GM12878 (cell line): ENCODE data around the gene ARHGEF6. TPM values are rescaled to one million over a fixed set of nuclear protein-coding genes. Genes with fewer than 3 reads are reported as not detected.

Experiments used
- ATAC-seq: fragments of 200-7000 bp; cut with Tn5 transposase; 3 replicates; pipeline ENCODE4 v1.9.1; 2020; ENCODE audit warnings: mild to moderate bottlenecking, moderate library complexity
- BruUV-seq: library from RNA; stranded (reverse); fragments of 400-500 nt; replicated peaks from 2 replicates; lab custom pipeline; 2021; lab: Mats Ljungman, UMichigan
- CTCF ChIA-PET: fragments of 300-600 bp; sonication (Branson Sonifier 250); formaldehyde crosslinking; extraction: SDS; loops from one replicate; lab custom pipeline; 2021; ENCODE audit warnings: inconsistent platforms; lab: Yijun Ruan, JAX
- POLR2A ChIA-PET: fragments of 350-600 bp; formaldehyde crosslinking; extraction: SDS; loops from one replicate; lab custom pipeline; 2021; ENCODE audit warnings: inconsistent platforms; lab: Charles Lee
- RAD21 ChIA-PET: fragments of 300-600 bp; sonication (Branson Sonifier 250); formaldehyde crosslinking; loops from one replicate; lab custom pipeline; 2023; ENCODE audit warnings: antibody characterized with exemption; ENCODE audit not compliant: unreplicated experiment; lab: Charles Lee
- SMC1A ChIA-PET: fragments of 300-600 bp; sonication (Branson Sonifier 250); formaldehyde crosslinking; loops from one replicate; lab custom pipeline; 2023; ENCODE audit not compliant: unreplicated experiment, uncharacterized antibody; lab: Charles Lee
- DNase-seq: peaks from one replicate; pipeline ENCODE4 v3.0.0-alpha.2; 2011; ENCODE audit warnings: low read depth, low spot score
- FAIRE-seq: peaks from 3 replicates; lab custom pipeline; 2011; peaks lifted over from hg19 to GRCh38; lab: Jason Lieb, UNC
- H2AFZ ChIP-seq: 2 replicates; pipeline ENCODE4 v1.6.0; 2011; ENCODE audit warnings: low read depth, low read length, control low read depth; ENCODE audit not compliant: control insufficient read depth
- H3K27ac ChIP-seq: 2 replicates; pipeline ENCODE4 v1.5.1; 2011; ENCODE audit warnings: control low read depth; ENCODE audit not compliant: control insufficient read depth, insufficient read depth
- H3K27me3 ChIP-seq, 2 experiments: replicated peaks in 1 of 2; 2 replicates each; pipeline versions ENCODE4 v1.6.0 to v1.6.1; 2011; ENCODE audit warnings: low read length in 1 of 2; ENCODE audit not compliant: control insufficient read depth in 2 of 2, insufficient read depth in 2 of 2
- H3K36me3 ChIP-seq, 2 experiments: 2 replicates each; pipeline ENCODE4 v1.5.1; 2011; ENCODE audit warnings: low read length in 1 of 2; ENCODE audit not compliant: control insufficient read depth in 2 of 2, insufficient read depth in 2 of 2
- H3K4me1 ChIP-seq: 2 replicates; pipeline ENCODE4 v1.6.1; 2011; ENCODE audit warnings: mild to moderate bottlenecking, low read length, moderate library complexity, mixed read lengths; ENCODE audit not compliant: control insufficient read depth, insufficient read depth
- H3K4me2 ChIP-seq: 2 replicates; pipeline ENCODE4 v1.6.0; 2011; ENCODE audit warnings: control low read depth; ENCODE audit not compliant: control insufficient read depth, insufficient read depth
- H3K4me3 ChIP-seq: fragments of 200-600 bp; sonication (generic); 2 replicates; pipeline ENCODE4 v1.5.1; 2016
- H3K79me2 ChIP-seq: 2 replicates; pipeline ENCODE4 v1.6.0; 2011; ENCODE audit warnings: low read length; ENCODE audit not compliant: control insufficient read depth, insufficient read depth
- H3K9ac ChIP-seq: 2 replicates; pipeline ENCODE4 v1.8.0; 2011; ENCODE audit warnings: low read length, control low read depth, mixed read lengths; ENCODE audit not compliant: control insufficient read depth, insufficient read depth
- H3K9me3 ChIP-seq: replicated peaks from 3 replicates; pipeline ENCODE4 v1.5.1; 2011; ENCODE audit warnings: mild to moderate bottlenecking, low read length; ENCODE audit not compliant: control insufficient read depth, insufficient read depth
- H4K20me1 ChIP-seq: 2 replicates; pipeline ENCODE4 v1.6.0; 2011; ENCODE audit not compliant: control insufficient read depth, insufficient read depth
- ASH2L ChIP-seq: fragments of 300-600, 200-600 bp; sonication (generic); IDR thresholded peaks from 2 replicates; pipeline ENCODE4 v1.6.1; 2017; ENCODE audit warnings: low read depth, mild to moderate bottlenecking, borderline replicate concordance
- BCL3 ChIP-seq: IDR thresholded peaks from 2 replicates; pipeline ENCODE4 v1.6.1; 2011; ENCODE audit warnings: borderline replicate concordance, low read depth, mild to moderate bottlenecking, moderate library complexity, low read length; ENCODE audit not compliant: insufficient read depth, poor library complexity, severe bottlenecking
- BRCA1 ChIP-seq: IDR thresholded peaks from 2 replicates; pipeline ENCODE4 v1.6.1; 2011; ENCODE audit warnings: low read depth, low read length, improper control_type of control experiment
- CHD4 ChIP-seq: fragments of 200-600 bp; sonication (generic); IDR thresholded peaks from 2 replicates; pipeline ENCODE4 v1.6.1; 2016; ENCODE audit warnings: mild to moderate bottlenecking
- EP300 ChIP-seq, 2 experiments: fragments of 150-350 bp in 1 of 2; IDR thresholded peaks; 2 replicates each; pipeline ENCODE4 v1.6.1; 2011 to 2012; ENCODE audit warnings: low read depth in 2 of 2, low read length in 2 of 2, borderline replicate concordance in 1 of 2, improper control_type of control experiment in 1 of 2, inconsistent platforms in 1 of 2; ENCODE audit not compliant: control insufficient read depth in 1 of 2
- ESRRA ChIP-seq: IDR thresholded peaks from 2 replicates; pipeline ENCODE4 v1.6.1; 2012; ENCODE audit warnings: mild to moderate bottlenecking, low read length, improper control_type of control experiment
- HDAC2 ChIP-seq: fragments of 200-600 bp; sonication (generic); IDR thresholded peaks from 2 replicates; pipeline ENCODE4 v1.6.1; 2017
- MTA2 ChIP-seq: fragments of 450-650 bp; IDR thresholded peaks from 2 replicates; pipeline ENCODE4 v1.6.1; 2016; ENCODE audit warnings: low read depth, mild to moderate bottlenecking, moderate library complexity
- NKRF ChIP-seq: fragments of 450-650 bp; conservative IDR thresholded peaks from 2 replicates; pipeline ENCODE4 v1.6.1; 2017; ENCODE audit warnings: mild to moderate bottlenecking, moderate library complexity
- NR2C2 ChIP-seq: IDR thresholded peaks from 2 replicates; pipeline ENCODE4 v1.6.1; 2011; ENCODE audit warnings: borderline replicate concordance, low read depth; ENCODE audit not compliant: control insufficient read depth, insufficient read length
- POU2F2 ChIP-seq: IDR thresholded peaks from 3 replicates; pipeline ENCODE4 v1.6.1; 2011; ENCODE audit warnings: low read depth, mild to moderate bottlenecking, low read length, borderline replicate concordance
- RAD51 ChIP-seq: fragments of 450-650 bp; IDR thresholded peaks from 2 replicates; pipeline ENCODE4 v1.6.1; 2016; ENCODE audit warnings: moderate library complexity, mild to moderate bottlenecking, inconsistent platforms
- RB1 ChIP-seq: fragments of 450-650 bp; formaldehyde crosslinking; IDR thresholded peaks from 2 replicates; pipeline ENCODE4 v1.6.1; 2017; ENCODE audit warnings: mild to moderate bottlenecking, borderline replicate concordance
- RCOR1 ChIP-seq: conservative IDR thresholded peaks from 2 replicates; pipeline ENCODE4 v1.6.1; 2012; ENCODE audit warnings: low read depth, low read length, improper control_type of control experiment
- SMAD5 ChIP-seq: IDR thresholded peaks from 2 replicates; pipeline ENCODE4 v1.6.1; 2016; ENCODE audit warnings: antibody characterized with exemption, low read depth
- TARDBP ChIP-seq: IDR thresholded peaks from 2 replicates; pipeline ENCODE4 v1.6.1; 2016; ENCODE audit warnings: borderline replicate concordance
- WGBS: methylation state at CpG from one replicate; pipeline ENCODE4 v1.1.6; 2016; ENCODE audit warnings: low lambda C conversion rate; ENCODE audit not compliant: insufficient replicate concordance, insufficient coverage; ENCODE audit errors: missing lambda C conversion rate; 5-methylcytosine and 5-hydroxymethylcytosine counted together
- in situ Hi-C: fragments of 300-500 bp; cut with MboI; formaldehyde crosslinking; loops from 9 replicates; pipeline ENCODE4 v1.14.3; 2018; ENCODE audit warnings: mixed read lengths
- intact Hi-C: fragments of 100-400 bp; cut with micrococcal nuclease; formaldehyde crosslinking; loops from one replicate; pipeline ENCODE4 v1.14.2; 2022; ENCODE audit not compliant: unreplicated experiment
- polyA plus RNA-seq, 11 experiments: library from polyadenylated mRNA; depleted of rRNA in 4 of 11; unstranded in 6 of 11; stranded (reverse) in 5 of 11; fragments of >200 nt; fragmentation: Nextera tagmentation in 4 of 11; fragmentation: Illumina TruSeq in 1 of 11; extraction: Ambion mirVana in 4 of 11; extraction: Trizol in 1 of 11; gene quantifications; 1 replicate in 1 of 11; 2 replicates in 10 of 11; pipeline versions ENCODE4 v1.2.1 to v1.2.3, GENCODE V29; 2011 to 2016; ENCODE audit warnings: inconsistent platforms in 2 of 11, missing spikeins in 2 of 11, low read depth in 1 of 11
- total RNA-seq, 4 experiments: library from RNA; depleted of rRNA in 3 of 4; stranded (reverse); fragments of >200 nt in 3 of 4; fragmentation: Illumina TruSeq in 1 of 4; extraction: Trizol in 1 of 4; gene quantifications; 2 replicates each; pipeline versions ENCODE4 v1.2.1 to v1.2.3, GENCODE V29; 2013 to 2021

The ARHGEF6 gene
- total and polyA plus RNA-seq, 10 of the 15 experiments (the other 5 are each of a cell fraction or from before 2014, with no cell fraction given), result 5.4 to 29.7 (median 18.0) TPM

- Histone ChIP-seq H3K36me3 (no peaks in the 10 kb centered on the region), H3K4me3 (no peak overlapping the region), H3K27ac (no peak overlapping the region), H4K20me1 (no peaks in the 10 kb centered on the region), H3K9me3 (no peaks in the 10 kb centered on the region)
- in situ Hi-C loops (no loop called here), intact Hi-C loops (no loop called here)
- RAD21 ChIA-PET, result no interaction called here
- no peak for FAIRE-seq
- SMC1A ChIA-PET, result interaction anchor here (1.3 kb wide), 1 partner anchor 66 kb away, joined by 4 read pairs; no protein-coding TSS in a partner anchor
- no TSS peak for BruUV-seq
- TF ChIP-seq BRCA1 (no peak), RAD51 (no peak), NR2C2 (no peak), BCL3 (no peak), RCOR1 (no peak), ESRRA (no peak)
- TF ChIP-seq, all 136 proteins: peak for 0
- CTCF ChIA-PET, result no interaction called here
- POLR2A ChIA-PET, result interaction anchor here (1.0 kb wide), 1 partner anchor 12 kb away, joined by 3 read pairs; no protein-coding TSS in a partner anchor
- ATAC-seq, result no peak
- peaks cover 10% of the 10 kb centered on the region for H3K4me1 ChIP-seq
- 64% methylated on average over 1 of the region's 1 CpG for WGBS
- H3K4me2 ChIP-seq, result no peak overlapping the region
- no peak overlapping the region for H3K9ac ChIP-seq
- H3K27me3 ChIP-seq, result no peaks in the 10 kb centered on the region
- no peaks in the 10 kb centered on the region for H3K79me2 ChIP-seq
- no peak overlapping the region for H2AFZ ChIP-seq
- DNase-seq, result no peak
Observed at GRCh38 chrX:136623396-136623795, 157.3 kb downstream of the ARHGEF6 start.

GRCh38 chrX:136622568-136622967 is 158.2 kb downstream of the ARHGEF6 start:
- SMC1A ChIA-PET, result interaction anchor here (1.0 kb wide), 1 partner anchor 10 kb away, joined by 3 read pairs; no protein-coding TSS in a partner anchor
- POLR2A ChIA-PET, result no interaction called here
- no TSS peak for BruUV-seq

More at GRCh38 chrX:136622568-136622967, 158.2 kb downstream of the ARHGEF6 start:
- H3K27me3 ChIP-seq, result no peaks in the 10 kb centered on the region
- 96% methylated on average over 4 of the region's 4 CpGs for WGBS
- RAD21 ChIA-PET, result no interaction called here
- CTCF ChIA-PET, result no interaction called here
- no peaks in the 10 kb centered on the region for H3K9me3 ChIP-seq
- in situ Hi-C loops (no loop called here), intact Hi-C loops (no loop called here)
- no peaks in the 10 kb centered on the region for H3K36me3 ChIP-seq
- H3K27ac ChIP-seq, result no peak overlapping the region
- no peak for FAIRE-seq
- no peak for DNase-seq
- no peak overlapping the region for H3K4me2 ChIP-seq
- no peaks in the 10 kb centered on the region for H3K79me2 ChIP-seq
- TF ChIP-seq EP300 (IDR thresholded peaks at IDR 0.05; ENCODE audit: borderline replicate concordance in 1 of 2, control insufficient read depth in 1 of 2, low read depth in 2 of 2, low read length in 2 of 2) (no peak), NKRF (no peak), HDAC2 (no peak), RB1 (no peak), POU2F2 (no peak), RCOR1 (no peak), TARDBP (no peak), ESRRA (no peak), SMAD5 (no peak), MTA2 (no peak), ASH2L (no peak), CHD4 (no peak)
- H4K20me1 ChIP-seq, result no peaks in the 10 kb centered on the region
- no peak for ATAC-seq
- peaks cover 10% of the 10 kb centered on the region for H3K4me1 ChIP-seq
- no peak overlapping the region for H3K4me3 ChIP-seq
- no peak overlapping the region for H2AFZ ChIP-seq
- no peak overlapping the region for H3K9ac ChIP-seq
